ENCODE measurements around the gene RAB44. TPM values are rescaled to one million over a fixed set of nuclear protein-coding genes. Genes with fewer than 3 reads are reported as not detected.
A peak's percentile ranks its signal among the peaks of the same experiment; 100 is the strongest.

The RAB44 gene
- total and polyA plus RNA-seq, 2 of the 13 experiments (the other 11 are each of a cell fraction or from before 2014, with no cell fraction given), result not detected

DNA sequence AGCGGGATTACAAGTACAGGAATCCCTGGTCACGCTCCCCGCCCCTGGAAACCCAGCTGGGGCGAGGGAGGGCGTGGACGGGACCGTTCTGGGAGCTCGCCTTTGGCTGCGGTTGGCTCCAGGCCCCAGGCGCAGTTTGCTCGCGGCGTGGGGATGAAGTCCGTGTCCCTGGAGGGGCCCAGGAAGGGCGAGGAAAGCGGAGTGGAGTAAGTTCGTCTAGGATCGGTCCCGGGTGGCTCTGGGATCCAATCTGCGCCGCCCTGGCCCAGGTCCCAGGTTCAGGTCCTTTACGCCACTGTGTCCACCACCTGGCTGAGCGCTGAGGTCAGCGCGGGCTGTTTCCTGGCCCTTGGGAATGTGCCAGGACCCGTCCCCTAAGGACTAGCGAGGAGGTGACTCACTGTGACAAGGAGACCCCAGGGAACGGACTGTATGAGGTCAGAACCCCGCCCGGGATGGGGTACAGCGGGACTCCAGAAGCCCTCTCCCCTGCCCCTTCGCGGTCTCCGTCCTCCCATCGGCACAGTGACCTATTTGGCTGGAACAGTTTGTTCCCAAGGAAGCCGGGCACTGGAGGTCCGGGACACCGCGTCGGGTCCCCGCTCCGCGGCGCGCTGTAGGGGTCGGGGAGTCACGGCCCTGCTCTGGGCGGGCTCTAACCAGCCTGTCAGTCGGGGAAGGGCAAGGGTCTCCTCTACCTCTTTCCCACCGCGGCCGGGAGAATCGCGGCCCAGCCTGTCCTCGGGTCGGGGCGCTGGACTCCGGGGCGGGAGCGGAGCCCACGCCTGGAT, 18.4 kb upstream of the RAB44 start (continued):
- TF ChIP-seq, protein P1, sequence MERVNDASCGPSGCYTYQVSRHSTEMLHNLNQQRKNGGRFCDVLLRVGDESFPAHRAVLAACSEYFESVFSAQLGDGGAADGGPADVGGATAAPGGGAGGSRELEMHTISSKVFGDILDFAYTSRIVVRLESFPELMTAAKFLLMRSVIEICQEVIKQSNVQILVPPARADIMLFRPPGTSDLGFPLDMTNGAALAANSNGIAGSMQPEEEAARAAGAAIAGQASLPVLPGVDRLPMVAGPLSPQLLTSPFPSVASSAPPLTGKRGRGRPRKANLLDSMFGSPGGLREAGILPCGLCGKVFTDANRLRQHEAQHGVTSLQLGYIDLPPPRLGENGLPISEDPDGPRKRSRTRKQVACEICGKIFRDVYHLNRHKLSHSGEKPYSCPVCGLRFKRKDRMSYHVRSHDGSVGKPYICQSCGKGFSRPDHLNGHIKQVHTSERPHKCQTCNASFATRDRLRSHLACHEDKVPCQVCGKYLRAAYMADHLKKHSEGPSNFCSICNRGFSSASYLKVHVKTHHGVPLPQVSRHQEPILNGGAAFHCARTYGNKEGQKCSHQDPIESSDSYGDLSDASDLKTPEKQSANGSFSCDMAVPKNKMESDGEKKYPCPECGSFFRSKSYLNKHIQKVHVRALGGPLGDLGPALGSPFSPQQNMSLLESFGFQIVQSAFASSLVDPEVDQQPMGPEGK (CRISPR knock-in tag; IDR thresholded peaks at IDR 0.05), result no peak
- TF ChIP-seq PLRG1 (conservative IDR thresholded peaks at IDR 0.05) (no peak), NCOA2 (CRISPR knock-in tag; IDR thresholded peaks at IDR 0.05) (no peak), ZSCAN21 (CRISPR knock-in tag; IDR thresholded peaks at IDR 0.05; ENCODE audit: borderline replicate concordance) (no peak), ZBTB3 (CRISPR knock-in tag; IDR thresholded peaks at IDR 0.05; ENCODE audit: borderline replicate concordance, low read depth) (no peak), ATM (IDR thresholded peaks at IDR 0.05; ENCODE audit: borderline replicate concordance) (no peak), TAF1 (CRISPR knock-in tag; IDR thresholded peaks at IDR 0.05) (no peak), ZFP90 (CRISPR knock-in tag; IDR thresholded peaks at IDR 0.05; ENCODE audit: borderline replicate concordance) (no peak; the same call in 1 of the 2 replicates), POGZ (CRISPR knock-in tag; IDR thresholded peaks at IDR 0.05) (0 out of 2 replicates have a peak, but pooled peaks have one; percentile 4), ZNF225 (CRISPR knock-in tag; IDR thresholded peaks at IDR 0.05) (no peak), IRF2 (CRISPR knock-in tag; IDR thresholded peaks at IDR 0.05) (no peak), BRCA1 (CRISPR knock-in tag; IDR thresholded peaks at IDR 0.05) (no peak), HOXA5 (CRISPR knock-in tag; IDR thresholded peaks at IDR 0.05) (no peak; the same call in 1 of the 2 replicates), ZNF546 (CRISPR knock-in tag; conservative IDR thresholded peaks at IDR 0.05) (no peak), ZNF746 (CRISPR knock-in tag; IDR thresholded peaks at IDR 0.05) (no peak), ZNF432 (CRISPR knock-in tag; IDR thresholded peaks at IDR 0.05; ENCODE audit: borderline replicate concordance) (no peak), ZSCAN31 (CRISPR knock-in tag; IDR thresholded peaks at IDR 0.05; ENCODE audit: low read depth) (no peak; the same call in 1 of the 2 replicates), ZFP1 (CRISPR knock-in tag; IDR thresholded peaks at IDR 0.05) (no peak), ZNF674 (CRISPR knock-in tag; IDR thresholded peaks at IDR 0.05; ENCODE audit: low read depth) (no peak)
- TF ChIP-seq, protein P2, sequence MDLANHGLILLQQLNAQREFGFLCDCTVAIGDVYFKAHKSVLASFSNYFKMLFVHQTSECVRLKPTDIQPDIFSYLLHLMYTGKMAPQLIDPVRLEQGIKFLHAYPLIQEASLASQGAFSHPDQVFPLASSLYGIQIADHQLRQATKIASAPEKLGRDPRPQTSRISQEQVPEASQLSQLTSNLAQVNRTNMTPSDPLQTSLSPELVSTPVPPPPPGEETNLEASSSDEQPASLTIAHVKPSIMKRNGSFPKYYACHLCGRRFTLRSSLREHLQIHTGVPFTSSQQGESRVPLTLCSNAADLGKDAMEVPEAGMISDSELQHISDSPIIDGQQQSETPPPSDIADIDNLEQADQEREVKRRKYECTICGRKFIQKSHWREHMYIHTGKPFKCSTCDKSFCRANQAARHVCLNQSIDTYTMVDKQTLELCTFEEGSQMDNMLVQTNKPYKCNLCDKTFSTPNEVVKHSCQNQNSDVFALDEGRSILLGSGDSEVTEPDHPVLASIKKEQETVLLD (CRISPR knock-in tag; IDR thresholded peaks at IDR 0.05; ENCODE audit: low read depth), result no peak
- TF ChIP-seq, protein P3, sequence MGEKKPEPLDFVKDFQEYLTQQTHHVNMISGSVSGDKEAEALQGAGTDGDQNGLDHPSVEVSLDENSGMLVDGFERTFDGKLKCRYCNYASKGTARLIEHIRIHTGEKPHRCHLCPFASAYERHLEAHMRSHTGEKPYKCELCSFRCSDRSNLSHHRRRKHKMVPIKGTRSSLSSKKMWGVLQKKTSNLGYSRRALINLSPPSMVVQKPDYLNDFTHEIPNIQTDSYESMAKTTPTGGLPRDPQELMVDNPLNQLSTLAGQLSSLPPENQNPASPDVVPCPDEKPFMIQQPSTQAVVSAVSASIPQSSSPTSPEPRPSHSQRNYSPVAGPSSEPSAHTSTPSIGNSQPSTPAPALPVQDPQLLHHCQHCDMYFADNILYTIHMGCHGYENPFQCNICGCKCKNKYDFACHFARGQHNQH (CRISPR knock-in tag; IDR thresholded peaks at IDR 0.05), result no peak
- TF ChIP-seq, protein P4, sequence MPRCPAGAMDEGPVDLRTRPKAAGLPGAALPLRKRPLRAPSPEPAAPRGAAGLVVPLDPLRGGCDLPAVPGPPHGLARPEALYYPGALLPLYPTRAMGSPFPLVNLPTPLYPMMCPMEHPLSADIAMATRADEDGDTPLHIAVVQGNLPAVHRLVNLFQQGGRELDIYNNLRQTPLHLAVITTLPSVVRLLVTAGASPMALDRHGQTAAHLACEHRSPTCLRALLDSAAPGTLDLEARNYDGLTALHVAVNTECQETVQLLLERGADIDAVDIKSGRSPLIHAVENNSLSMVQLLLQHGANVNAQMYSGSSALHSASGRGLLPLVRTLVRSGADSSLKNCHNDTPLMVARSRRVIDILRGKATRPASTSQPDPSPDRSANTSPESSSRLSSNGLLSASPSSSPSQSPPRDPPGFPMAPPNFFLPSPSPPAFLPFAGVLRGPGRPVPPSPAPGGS (CRISPR knock-in tag; IDR thresholded peaks at IDR 0.05), result no peak
- TF ChIP-seq, protein P5, sequence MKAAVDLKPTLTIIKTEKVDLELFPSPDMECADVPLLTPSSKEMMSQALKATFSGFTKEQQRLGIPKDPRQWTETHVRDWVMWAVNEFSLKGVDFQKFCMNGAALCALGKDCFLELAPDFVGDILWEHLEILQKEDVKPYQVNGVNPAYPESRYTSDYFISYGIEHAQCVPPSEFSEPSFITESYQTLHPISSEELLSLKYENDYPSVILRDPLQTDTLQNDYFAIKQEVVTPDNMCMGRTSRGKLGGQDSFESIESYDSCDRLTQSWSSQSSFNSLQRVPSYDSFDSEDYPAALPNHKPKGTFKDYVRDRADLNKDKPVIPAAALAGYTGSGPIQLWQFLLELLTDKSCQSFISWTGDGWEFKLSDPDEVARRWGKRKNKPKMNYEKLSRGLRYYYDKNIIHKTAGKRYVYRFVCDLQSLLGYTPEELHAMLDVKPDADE (CRISPR knock-in tag; IDR thresholded peaks at IDR 0.05), result no peak
